ENCODE measurements around the gene NR4A2. TPM values are rescaled to one million over a fixed set of nuclear protein-coding genes. Genes with fewer than 3 reads are reported as not detected.
A peak's percentile ranks its signal among the peaks of the same experiment; 100 is the strongest.

Gene NR4A2
- total RNA-seq, 1 donor from 2014 or later, result 3.1 TPM

DNA sequence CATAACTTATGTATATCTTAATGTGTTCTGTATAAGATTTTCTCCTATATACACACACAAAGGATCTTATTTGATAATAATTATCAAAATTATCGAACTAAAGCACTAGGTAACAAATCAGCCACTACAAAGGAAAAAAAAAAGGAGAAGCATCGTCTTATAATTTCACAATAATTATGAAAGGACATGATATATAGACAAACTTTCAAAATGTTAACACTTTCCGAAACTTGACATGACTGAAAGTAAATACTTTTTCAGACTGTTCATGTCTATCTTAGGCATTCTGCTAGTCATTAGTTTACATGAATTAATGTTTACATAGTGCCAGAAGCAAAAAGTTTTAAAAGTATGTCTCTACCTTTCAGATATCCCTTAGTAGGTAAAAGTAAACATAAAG, 7.3 kb upstream of the NR4A2 start:
- no peak for ATAC-seq

DNA sequence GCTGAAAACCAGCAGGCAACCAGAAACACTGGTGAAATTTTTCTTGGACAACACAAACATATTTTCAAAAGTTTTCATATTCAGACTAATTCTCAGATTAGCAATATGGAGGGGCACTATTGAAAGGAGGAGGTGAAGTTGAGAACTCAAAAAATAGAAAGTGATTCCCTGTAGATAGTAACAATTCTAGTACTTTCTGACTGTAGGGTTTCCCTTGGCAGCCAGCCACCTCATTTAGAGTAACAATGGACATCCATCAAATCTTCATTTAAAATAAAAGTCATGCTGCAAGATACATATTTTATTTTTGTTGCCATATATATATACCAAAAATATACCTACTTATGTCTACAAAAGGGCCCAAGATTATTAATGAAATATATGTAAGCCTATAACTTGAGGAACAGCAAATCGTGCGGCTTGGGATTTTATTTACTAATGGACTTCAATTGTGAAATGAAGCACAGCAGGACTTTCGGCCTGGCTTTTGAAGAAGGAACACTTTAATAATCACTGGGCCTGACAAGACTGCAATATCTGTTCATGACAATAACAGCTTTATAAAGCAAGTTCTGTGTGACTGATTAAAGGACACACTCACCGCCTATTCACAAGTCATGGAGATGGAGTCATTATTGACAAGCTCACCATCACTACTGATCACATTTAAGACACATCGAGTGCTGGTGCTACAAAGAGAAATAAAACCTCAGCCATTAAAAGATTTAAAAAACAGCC, 6.8 kb upstream of the NR4A2 start:
- no peak for ATAC-seq

DNA sequence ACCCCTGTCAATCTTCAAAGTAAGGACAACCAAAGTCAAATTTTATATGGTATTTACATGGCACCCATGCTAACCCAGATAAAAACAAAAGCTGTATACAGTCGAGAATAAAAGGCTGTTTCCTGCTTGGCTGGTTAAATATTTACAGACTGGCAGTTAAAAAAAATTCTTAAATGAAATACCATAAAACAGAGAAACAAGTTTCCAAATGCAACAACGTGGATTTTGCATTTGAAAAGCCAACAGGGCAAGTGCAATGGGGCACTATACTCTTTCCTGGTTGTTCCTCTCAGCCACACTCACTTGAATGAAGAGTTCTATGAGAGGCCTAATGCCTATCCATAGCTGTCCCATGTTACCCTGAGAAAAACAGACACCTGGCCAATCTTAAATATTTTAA, 6.1 kb upstream of the NR4A2 start:
- no peak for ATAC-seq

DNA sequence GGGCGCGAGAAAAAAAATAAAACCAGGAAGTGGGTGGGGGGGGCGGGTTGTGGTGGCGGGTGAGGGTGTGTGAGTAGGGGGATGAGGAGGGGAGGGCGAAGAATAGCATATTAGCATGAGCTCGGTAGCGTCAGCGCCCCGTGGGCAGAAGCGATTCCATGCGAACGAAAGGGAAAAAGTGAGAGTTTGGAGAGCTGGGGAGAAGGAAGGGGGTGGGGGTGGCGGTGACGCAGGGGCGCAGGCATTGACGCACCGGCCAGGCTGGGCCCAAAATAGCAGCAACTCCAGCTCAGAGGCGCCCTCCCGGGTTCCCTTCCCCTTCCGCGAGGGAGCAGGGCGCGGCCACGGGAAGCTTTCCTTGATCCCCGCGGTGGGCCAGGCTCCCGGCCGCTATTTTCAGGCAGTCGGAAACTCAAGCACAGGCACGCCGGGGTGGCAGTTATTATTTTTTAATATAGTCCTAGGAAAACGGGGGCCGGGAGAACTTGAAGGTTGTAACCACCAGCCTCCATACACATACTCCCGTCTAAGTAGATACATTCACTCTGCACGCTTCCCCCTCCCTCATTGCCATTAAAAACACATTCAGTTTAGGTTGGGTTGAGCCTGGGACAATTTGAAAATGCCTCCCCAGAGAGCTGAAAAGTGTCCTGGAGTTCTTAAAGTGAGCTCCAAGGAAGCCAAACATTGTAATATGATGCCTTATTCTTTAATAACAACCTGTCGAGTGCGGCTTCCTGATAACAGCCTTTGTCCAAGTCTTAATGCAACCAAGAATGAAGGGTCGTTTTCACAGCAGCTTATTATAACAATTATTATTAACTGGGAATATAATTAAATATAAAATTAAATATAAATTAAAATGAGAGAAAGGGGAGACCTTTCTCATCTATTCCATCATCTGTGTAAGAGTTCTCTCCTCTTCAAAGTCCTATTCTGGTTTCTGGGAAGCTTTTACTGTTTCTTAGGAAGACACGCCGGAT, 2.3 kb upstream of the NR4A2 start:
- peak; percentile 76 for ATAC-seq

DNA sequence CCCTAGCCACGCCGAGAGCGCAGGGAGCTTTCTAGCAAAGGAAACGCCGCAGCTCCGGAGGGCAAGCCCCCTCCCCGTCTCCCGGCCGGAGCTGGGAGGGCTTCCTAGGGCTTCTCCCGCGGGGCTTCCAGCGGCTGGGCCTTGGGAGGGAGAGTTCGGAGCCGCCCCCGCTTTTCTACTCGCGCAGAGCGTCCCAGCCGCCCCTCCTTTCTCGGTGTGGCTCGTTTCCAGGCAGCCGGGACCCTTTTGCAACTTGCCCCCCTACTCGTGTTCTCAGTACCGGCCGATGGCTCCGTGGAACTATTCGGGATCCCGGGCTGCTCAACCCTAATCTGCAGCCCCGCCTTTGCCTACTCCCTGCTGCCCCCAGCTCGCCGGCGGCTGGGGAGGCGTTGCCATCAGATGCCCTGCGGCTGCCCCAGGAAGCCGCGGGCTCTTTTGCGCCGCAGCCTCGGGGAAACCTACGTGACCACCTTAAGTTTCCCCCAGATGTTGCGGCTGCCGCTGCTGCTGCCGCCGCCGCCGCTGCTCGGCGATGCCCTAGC, 1.5 kb upstream of the NR4A2 start:
- ATAC-seq, result peak; percentile 26

DNA sequence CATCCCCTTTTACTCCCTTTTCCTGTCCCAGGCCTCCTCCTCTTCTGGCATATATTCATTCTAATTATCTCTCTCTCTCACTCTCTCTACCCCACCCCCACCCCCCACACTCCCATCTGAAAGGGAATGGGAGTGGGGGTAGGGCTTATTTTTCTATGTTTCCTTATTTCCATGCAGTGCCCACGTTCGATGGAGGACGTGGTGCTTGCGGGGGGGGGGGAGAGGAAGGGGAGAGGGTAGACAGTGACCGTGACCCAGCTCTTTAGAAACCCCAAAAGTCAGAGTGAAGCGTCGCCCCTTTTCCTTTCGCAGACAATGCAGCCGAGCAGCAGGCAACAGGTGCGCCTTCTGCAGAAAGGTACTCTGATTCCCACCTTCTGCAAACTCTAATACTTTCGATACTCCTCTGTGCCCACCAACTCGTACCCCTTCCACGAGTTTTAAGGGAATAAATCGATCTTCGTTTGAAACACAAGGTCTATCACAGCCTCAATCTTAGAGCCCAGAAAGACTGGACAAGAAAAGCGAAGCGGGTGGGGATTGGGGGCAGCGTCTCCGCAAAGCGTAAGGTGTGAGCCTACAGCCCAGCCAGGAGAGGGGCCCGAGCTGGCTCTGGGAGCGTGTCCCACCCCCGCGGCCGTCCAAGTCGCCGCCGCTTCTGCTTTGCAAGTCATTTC, 891 bp upstream of the NR4A2 start:
- peak; percentile 12 for ATAC-seq

DNA sequence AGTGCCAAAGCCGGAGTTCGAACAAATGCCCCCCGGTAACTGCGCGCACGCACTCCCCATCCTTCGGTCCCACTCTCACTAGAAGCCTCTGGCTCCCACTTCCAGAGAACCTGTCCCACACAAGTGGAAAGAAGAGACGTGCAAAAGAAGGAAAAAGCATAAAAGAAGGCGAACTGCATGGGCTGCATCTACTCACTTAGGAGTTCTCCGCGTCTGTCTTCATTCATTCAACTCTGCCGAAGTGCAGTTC, 312 bp downstream of the NR4A2 start:
- ATAC-seq, result no peak

DNA sequence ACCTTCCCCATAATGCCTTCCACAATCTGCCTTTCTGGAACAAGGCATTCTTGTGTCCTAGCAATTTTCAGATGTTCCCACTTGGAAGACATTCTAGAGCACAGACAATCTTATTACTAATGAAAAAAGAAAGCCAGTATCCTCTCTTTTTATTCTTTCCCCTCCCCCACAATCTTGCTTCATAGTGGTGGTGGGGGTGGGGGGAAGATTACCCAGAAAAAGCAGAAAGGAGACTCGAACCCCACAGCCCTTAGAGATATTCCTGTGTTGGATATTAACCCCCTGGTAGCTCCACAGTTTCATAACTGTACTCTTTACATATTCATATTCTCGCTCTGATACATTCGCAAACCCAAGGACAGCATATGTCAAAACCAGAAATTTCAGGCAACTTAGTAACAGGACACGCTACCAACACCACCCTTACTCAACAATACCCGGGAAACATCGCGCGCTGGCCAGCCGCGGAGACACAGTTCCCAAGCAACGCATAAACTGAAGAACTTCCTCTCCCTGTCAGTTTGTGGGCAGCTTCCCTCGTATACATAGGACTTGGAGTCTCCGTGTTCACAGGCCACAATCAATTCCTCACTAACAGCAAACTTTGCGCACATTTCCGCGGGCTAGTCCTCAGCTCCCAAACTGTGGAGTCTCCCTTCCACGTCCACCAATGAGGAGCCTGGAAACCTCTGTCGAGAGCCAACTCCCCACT, 793 bp downstream of the NR4A2 start:
- peak; percentile 24 for ATAC-seq

DNA sequence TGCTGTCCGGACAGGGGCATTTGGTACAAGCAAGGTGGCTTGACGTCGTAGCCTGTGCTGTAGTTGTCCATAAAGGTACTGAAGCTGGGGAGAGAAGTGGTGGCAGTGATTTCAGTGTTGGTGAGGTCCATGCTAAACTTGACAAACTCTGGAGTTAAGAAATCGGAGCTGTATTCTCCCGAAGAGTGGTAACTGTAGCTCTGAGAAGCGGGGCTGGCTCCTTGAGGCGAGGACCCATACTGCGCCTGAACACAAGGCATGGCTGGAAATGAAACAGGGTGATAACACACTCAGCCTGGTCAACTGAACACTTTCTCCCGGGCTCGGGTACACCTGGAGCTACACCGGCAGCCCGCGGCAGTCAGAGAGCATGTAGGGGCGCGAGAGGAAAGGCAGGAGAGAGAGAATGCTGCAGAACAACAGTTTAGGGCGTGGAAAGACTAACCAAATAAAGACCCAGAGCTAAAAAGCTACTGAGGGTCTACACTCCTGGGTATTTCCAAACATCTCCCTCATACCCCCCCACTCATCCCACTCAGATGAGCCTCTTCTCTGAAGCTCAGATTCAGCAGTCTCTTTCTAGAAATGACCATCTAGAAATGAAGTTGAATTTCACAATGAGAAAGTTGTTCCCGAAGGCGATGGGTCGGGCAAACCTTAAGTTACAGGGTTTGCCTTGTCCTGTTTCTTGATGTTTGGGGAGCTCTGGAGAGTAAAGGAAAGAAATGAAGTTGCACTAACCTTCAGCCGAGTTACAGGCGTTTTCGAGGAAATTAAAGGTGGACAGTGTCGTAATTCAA, 2.4 kb downstream of the NR4A2 start:
- no peak for ATAC-seq

DNA sequence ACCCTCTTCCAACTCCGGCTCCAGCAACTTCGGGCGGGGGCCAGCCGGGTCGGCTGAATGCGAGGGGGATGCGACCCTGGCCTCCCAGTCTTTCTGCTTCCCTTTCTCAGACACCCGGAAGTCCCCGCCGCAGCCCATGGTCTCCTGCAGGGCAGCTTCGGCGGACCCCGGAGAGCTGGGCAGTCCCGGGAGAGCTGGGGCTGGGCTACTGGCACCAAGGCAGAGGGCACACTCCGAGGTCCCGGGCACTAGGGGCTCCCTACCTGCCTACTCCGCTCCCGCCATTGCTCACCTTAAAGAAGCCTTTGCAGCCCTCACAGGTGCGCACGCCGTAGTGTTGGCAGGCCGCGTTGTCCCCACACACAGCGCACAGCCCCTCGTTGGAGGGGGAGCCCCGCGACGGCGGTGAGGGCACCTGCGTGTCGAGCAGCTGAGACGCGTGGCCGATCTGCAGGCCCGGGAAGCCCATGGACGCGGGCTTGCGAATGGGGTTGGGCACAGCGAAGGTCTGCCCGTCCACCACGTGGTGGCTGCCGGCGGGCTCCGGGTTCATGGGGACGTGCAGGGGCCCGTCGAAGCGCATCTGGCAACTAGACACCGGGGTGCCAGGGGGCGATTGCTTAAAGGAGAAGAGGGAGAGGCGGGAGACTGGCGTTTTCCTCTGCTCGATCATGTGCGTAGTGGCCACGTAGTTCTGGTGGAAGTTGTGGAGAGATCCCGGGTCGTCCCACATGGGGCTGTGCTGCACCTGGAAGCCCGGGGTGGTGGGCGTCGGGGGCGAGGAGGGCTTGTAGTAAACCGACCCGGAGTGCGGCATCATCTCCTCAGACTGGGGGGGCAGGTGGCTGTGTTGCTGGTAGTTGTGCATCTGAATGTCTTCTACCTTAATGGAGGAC, 3.2 kb downstream of the NR4A2 start:
- ATAC-seq, result no peak

DNA sequence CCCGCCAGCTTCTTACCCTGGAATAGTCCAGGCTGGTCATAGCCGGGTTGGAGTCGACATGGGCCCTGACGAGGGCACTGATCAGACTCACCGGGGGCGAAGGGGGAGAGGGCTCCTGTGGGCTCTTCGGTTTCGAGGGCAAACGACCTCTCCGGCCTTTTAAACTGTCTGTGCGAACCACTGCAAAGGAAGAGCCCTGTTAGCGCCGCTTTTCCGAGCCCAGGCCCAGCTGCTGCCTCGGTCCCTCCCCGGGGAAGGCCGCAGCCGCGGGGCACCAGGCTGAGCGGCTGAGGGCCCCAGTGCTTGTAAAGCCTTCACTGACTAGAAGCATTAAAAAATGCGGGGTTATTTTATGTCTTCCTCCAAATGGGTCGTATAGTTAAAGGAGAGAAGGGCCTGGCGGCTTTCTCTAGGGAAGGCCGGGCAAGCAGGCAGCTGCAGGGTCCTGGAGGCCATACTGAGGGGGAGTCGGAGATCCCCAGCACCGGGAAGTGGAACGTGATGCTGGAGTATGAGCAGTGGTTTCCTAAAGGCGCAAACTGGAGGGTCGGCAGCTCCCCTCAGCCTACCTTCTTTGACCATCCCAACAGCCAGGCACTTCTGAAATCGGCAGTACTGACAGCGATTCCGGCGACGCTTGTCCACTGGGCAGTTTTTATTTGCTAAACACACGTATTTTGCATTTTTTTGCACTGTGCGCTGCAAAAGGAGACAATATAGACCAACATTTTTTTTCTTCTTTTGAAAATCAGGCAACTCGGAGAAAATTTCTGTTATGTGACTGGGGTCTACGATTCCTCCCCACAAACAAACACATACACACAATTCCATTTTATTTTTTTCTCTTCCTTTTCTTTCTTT, 4.5 kb downstream of the NR4A2 start:
- no peak for ATAC-seq

DNA sequence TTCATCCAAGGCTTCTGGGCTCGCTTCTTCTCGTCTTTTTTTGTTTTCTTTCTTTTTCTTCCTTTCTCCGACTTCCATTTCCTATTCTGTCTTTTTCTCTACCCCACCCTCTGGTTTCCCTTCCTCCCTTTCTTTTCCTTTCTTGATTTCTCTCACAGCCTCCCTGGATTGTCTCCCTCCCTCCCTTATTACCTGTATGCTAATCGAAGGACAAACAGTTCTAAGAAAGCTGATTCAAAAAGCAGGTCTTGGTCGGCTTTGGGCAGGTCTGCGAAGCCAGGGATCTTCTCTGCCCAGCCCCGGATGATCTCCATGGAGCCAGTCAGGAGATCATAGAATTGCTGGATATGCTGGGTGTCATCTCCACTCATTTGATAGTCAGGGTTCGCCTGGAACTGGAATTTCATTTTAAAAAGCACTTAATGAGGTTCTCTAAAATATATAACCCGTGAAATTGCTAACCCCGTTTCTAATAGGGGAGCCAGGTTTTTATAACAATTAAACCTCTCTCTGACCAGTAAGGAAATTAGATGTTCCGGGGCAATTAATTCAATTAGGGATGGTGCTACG, 5.9 kb downstream of the NR4A2 start:
- ATAC-seq, result no peak

DNA sequence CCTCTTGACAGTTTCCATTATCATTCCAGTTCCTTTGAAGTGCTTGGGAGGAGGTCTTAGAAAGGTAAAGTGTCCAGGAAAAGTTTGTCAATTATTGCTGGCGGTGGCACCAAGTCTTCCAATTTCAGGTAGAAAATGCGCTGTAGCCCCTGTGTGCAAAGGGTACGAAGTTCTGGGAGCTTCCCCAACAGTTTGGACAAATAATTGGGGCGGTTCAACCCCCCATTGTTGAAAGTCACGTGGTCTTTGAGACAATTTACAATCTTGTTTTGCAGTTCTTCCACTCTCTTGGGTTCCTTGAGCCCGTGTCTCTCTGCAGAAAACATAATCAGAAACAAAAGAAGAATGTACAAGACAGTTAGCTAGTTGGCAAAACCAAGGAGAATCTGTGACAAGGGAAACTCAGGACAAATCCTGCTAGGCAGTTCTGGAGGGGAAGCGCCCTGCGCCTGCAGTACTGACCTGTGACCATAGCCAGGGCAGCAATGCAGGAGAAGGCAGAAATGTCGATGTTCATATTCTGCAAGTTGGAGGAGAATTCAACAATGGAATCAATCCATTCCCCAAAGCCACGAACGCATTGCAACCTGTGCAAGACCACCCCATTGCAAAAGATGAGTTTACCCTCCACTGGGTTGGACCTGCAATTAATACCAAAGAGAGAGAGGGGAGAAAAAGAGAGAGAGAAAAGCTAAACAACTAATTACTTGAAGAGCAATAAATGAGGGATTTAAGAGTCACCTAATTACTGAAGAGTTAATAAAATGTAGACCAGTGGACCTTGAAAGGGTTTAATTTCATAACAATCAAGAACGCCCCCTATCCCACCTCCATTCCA, 6.6 kb downstream of the NR4A2 start:
- ATAC-seq, result no peak

DNA sequence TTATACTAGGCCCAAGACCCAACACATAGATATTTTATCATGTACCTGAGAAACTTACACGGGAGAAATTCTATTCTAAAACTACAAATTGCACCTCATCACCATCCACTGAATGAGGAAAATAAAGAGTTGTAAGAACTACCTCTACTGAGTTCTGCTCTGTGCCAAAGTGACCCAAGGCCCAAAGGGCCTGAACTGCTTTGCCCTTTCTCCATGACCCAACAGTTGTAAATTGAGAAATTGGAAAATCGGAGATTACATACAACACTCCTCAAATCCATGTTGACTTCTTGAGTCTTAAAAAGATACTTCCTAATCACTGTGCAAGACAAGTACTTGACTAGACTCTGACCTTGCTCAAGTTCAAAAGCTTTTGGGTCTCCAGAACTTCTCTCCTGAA, 8.8 kb downstream of the NR4A2 start:
- no peak for ATAC-seq

DNA sequence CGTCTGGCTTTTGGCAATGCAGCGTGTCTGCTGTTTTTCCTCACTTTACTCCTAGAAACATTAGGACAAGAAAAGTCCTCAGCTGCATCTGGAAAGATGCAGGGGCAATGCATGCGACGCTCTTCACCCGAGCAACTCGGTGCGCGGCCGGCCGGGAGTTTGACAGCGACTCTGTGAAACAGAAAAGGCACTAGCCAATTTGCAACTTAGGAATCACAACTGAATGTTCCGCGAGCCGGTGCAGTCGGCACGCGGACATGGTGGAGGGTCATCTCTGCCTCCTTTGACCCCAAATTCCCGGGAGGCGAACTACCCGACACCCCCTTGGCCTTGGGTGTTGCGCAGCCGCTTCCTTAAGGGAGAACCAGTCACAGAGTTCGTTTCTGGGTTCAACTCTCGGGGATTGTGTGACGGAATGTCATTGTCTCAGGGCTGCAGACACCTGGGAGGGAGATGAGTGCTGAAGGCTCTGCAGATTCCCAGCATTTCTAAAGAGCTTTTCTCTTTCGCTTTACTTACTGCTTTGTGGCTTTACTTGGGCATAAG, 9.8 kb downstream of the NR4A2 start:
- no peak for ATAC-seq

DNA sequence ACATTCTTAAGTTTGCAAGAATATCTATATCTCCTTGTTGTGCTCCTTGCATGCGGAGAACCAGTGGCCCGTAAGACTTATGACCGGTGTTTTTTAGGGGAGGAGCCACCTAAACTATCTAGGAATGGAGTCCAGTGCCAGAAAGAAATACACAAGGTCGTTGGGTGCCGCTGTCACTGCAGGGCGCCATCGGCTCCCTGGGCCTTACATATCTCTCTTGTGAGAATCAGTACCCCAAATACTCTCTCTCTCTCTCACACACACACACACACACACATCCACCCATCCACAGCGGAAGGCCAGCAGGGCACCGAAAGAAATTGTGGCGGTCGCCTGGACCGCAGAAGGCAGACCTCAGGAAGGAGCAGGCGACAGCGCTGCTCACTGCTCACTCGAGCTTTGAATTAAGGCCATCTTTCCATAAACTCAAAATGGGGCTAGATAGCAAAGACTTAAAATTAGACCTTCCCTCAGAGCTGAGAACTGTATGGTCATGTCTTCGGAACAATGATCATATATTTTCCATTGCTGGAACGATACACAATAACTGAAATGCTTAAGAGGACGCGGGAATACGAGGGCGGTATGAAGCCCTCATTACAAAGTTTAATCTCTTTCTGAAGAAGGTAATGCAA, 10.4 kb downstream of the NR4A2 start:
- ATAC-seq, result no peak

DNA sequence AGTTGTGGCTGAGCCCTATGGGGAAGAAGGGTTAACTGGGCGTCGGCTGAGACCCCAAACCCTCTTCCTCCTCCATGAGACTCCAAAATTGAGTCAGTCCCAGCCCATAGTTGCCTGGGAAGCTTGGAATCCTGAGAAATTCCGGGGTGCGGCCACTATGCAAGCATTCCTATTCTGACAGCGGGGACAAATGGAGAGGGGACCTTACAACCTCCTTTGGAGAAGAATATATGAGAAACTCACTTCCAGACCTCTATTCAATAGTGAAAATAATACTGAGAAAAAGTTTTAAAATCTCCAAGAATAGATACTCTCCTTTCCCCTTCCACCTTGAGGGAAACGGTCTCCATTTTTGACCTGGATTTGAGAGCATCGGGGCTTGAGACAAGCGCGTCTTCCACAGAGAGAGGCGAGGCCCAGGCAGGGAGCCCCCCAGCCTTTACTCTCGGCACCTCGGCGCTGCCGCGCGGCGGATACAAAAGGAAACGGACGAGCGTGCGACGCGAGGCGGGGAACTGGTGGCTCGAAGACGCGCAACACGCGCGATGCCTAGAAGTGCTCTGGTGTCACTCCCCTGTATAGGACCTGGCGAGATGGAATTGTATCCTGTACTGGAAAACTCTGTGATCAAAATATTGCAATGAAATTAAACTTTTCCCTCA, 11.1 kb downstream of the NR4A2 start:
- peak; percentile 36 for ATAC-seq
